Astrocyte of the spinal cord (primary cell): ENCODE measurements around the gene DLK2.
"Not testable (repeated sequence)": the region's sequence is repeated elsewhere in the genome, so short reads cannot be mapped to it uniquely, and the experiment has no call there.

Experiments used
- DNase-seq: peaks from one replicate; pipeline ENCODE4 v3.0.0; 2011; ENCODE audit warnings: low read depth, low spot score
- H3K4me3 ChIP-seq: 2 replicates; pipeline ENCODE4 v1.5.1; 2011; ENCODE audit warnings: low read depth, mild to moderate bottlenecking, low read length, moderate library complexity
- CTCF ChIP-seq: IDR thresholded peaks from 2 replicates; pipeline ENCODE4 v1.5.1; 2012; ENCODE audit warnings: low read depth, mild to moderate bottlenecking, low read length, inconsistent platforms
- in situ Hi-C: cut with HindIII; loops from 2 replicates; pipeline ENCODE4 v1.10.0; 2017; ENCODE audit warnings: low sequenced_read_pairs

The DLK2 gene

GRCh38 chr6:43472515-43472914 is 17.2 kb upstream of the DLK2 start:
- in situ Hi-C loops = no loop called here
- no peak for TF ChIP-seq CTCF
- DNase-seq = no peak
- no peak overlapping the region for H3K4me3 ChIP-seq

- H3K4me3 ChIP-seq = no peak overlapping the region
- in situ Hi-C loops = no loop called here
- no peak for TF ChIP-seq CTCF
- no peak for DNase-seq
Observed at GRCh38 chr6:43471399-43471798, 16.1 kb upstream of the DLK2 start.

- in situ Hi-C loops = no loop called here
- no peak for DNase-seq
- no peak overlapping the region for H3K4me3 ChIP-seq
- TF ChIP-seq CTCF = no peak
Observed at GRCh38 chr6:43469947-43470346, 14.6 kb upstream of the DLK2 start.

GRCh38 chr6:43468748-43469681 is 13.7 kb upstream of the DLK2 start:
- in situ Hi-C loops = no loop called here
- DNase-seq = no peak
- H3K4me3 ChIP-seq = no peak overlapping the region
- no peak for TF ChIP-seq CTCF

GRCh38 chr6:43468240-43468639 is 12.9 kb upstream of the DLK2 start:
- no peak for DNase-seq
- TF ChIP-seq CTCF = no peak
- H3K4me3 ChIP-seq = no peak overlapping the region
- in situ Hi-C loops = no loop called here

- TF ChIP-seq CTCF = no peak
- DNase-seq = no peak
- H3K4me3 ChIP-seq = no peak overlapping the region
- in situ Hi-C loops = no loop called here
Observed at GRCh38 chr6:43467752-43468151, 12.4 kb upstream of the DLK2 start.

GRCh38 chr6:43467265-43467664 is 11.9 kb upstream of the DLK2 start:
- DNase-seq, in situ Hi-C loops, H3K4me3 ChIP-seq: not testable (repeated sequence)
